ENCODE measurements around the gene SYNC.

The SYNC gene

DNA sequence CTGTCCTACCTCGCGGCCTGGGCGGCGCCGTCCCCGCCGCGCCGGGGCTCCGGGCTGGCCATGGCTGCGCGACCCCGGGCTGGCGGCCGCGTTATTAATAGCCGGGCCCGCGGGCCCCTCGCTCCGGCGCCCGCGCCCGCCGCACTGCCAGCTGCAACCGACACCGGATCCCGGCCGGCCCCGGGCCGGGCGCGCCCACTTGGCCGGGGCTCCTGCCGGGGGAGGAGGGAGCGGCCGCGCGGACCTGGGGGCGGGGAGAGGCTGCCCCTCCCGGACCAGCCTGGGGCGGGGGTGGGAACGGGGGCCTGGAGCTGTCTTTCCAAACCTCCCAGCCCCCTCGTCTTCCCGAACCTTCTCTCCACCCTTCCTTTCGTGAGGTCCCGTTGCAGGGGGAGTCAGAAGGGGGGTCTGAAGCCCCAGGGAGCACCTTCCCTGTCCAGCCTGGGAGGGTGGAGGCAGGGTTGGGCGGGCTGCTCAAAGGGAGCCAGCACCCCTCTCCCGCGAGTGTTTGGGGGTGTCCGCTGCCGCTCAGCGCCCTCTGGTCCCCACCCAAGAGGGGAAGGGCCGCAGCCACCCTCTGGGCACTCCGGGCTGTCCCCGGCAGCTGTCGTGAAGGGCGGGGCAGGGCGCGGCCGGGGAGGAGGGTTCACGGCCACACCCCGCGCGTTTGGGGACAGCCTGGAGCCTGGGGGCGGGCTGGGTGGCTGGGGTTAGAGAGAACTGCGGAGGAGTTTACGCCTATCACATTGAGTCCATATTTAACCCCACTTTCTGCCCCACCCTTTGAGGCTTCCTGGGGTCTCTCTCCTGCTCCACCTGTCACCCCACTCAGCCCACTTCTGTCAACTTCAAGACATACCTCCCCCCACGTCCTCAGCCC, at the start of gene SYNC:
SYNC (minus strand) TSS at position 172 of the 880 bp plus-strand sequence; CDS start at position 62, 110 bp downstream.
- peak in 1 of 2 donors; percentile 8 for DNase-seq (ENCODE audit: low read depth in 2 of 2)

DNA sequence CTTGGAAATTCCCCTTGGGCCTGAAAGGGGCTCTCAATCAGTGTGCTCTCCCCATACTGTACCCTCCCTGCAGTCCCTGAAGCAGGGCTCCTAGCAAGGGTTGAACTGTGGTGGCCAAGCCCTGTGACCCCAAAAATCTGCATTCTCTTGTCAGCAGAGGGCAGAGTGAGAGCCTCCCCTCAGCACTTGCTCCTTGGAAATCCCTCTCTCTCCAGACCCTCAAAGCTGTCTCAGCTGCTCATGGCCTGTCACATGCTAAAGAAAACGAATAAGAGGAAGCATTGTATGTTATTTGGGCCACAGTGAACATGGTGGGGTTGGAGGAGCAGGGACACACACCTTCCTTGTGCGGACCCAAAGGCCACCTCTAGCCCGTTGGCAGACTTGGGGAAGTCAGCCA, 47.2 kb upstream of the SYNC start:
- no peak for DNase-seq (ENCODE audit: low read depth in 2 of 2)

DNA sequence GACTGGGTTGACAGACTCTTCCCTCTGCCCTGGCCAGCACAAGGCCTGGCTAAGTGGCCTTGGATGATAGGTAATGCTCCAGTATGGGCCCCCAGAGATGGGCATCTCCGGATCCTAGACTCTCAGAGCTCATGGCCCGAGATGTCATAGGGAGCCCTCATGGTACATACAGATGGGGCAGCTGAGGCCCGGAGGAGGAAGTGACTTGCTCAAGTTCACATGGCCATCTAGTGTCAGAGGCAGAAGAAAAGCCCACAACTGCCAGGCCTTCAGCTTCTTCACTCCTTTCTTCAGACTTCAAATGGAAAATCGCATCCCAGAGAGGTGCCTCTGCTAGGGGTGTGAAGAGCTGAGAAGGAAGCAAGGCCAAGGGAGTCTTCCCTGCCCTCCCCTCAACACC, 46.8 kb upstream of the SYNC start:
- DNase-seq (ENCODE audit: low read depth in 2 of 2) = no peak

DNA sequence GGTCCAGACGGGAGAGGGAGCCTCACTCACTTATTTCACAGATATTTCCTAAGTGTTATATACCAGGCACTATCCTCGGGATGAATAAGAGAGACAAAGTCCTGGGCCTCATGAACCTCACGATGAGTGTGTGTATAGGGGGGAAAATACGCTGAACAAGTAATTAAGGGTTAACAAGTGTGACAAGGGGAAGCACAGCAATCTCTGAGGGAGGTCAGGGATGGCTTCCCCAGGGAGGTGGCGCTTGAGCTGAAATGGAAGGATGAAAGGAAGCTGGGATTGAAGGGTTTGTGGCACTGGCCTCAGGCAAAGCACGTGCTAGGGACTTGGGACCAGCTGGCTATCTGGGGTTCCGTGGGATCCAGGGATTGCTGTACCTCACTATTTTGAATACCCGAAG, 46.4 kb upstream of the SYNC start:
- no peak for DNase-seq (ENCODE audit: low read depth in 2 of 2)

DNA sequence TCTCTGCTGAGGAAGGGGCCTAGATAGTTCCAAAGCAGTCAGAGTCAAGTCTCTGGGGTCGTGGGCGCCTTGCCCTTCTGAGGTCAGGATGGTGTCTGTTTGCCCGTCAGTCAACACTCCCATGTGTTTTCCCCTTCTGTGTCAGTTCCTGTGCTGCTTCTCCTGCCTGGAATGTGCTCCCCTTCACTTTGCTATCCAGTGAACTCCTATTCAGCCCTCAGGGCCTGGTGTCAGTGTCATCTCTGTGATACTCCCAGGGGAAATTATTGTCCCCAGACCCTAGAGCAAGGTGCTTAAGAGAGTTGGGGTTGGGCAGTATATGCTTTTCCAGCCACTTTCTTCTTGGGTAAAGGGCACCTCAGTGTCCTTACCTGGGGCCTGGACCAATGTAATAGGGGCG, 45.8 kb upstream of the SYNC start:
- DNase-seq (ENCODE audit: low read depth in 2 of 2) = no peak

DNA sequence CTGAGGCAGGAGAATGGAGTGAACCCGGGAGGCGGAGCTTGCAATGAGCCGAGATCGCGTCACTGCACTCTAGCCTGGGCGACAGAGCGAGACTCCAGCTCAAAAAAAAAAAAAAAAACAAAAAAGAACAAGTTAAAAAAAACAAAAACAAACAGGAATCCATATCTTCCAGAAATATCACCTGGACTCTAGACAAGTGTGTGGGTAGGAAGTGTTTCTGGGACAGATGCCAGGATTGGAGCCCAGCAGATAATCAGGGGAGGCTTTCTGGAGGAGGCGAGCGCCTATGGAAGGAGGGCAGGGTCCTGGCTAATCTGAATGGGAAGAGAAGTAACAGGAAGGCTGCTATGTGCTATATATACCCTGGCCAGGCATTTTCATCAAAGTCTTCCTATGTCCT, 43.6 kb upstream of the SYNC start:
- DNase-seq (ENCODE audit: low read depth in 2 of 2) = no peak

DNA sequence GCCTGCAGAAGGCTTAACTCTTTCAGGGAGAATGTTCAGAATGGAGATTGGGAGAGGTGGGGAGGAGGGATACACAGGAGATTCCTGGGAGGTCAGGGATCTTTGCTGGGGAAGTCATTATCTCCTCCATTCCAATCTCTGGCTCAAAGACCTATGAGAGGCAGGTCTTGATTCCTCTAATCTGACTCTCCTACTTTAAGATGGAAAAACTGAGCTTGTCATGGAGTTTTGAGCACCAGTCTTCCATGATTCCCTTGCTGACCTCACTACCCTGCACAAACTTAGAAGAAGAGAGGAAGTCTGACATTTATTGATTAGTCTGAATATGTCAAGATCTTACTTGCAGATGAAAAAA, 41.5 kb upstream of the SYNC start:
- no peak for DNase-seq (ENCODE audit: low read depth in 2 of 2)

DNA sequence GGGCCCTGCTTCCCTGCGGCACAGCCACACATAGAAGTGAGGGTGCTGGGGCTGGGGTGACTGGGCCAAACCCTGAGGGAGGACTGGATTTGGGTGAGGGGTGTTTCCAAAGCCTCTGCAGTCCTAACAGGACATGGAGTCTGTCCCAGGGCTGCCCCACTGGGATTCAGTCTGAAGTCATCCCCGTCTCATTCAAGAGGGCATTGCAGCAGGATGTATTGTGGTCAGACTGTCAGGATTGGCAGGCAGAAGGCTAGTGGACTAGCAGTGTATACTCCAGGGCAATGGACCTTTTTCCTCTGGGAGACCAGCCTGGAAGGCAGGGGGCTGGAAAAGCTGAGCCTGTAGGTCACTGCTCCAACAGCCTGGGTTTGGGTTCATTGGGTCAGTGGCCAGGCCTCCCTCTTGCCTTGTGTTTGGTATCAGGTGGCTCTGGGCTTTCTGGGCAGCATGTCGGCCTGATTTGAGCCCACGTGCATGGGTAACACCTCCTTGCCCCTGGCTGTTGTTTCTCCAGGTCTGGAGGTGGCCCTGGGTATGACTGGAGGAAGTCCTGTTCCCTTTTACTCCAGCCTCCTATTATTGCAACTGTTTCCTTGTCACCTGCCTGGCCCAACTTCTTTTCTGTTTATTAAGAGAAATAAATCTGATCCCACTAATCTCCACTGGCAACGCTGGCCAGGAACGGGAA, 41.0 kb upstream of the SYNC start:
- no peak for DNase-seq (ENCODE audit: low read depth in 2 of 2)

DNA sequence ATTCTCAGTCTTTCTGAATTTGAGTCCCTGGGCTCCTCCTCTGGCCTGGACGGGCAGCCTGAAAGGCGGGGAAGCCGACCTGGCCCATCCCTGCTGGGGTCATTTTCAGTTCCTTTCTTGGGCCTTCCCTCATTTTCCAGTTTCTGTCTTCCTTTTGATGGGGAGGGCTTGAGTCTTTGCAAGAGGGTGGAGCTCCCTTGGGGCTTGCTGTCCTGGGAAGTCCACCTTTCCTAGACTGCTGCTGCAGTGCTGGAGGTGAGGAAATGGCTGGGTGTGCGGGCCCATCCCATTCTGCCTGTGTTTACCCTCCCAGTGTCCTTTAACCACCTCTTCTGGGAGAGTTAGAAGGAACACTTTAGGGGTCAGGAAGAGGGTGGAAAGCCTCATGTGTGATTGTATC, 40.4 kb upstream of the SYNC start:
- DNase-seq (ENCODE audit: low read depth in 2 of 2) = no peak

DNA sequence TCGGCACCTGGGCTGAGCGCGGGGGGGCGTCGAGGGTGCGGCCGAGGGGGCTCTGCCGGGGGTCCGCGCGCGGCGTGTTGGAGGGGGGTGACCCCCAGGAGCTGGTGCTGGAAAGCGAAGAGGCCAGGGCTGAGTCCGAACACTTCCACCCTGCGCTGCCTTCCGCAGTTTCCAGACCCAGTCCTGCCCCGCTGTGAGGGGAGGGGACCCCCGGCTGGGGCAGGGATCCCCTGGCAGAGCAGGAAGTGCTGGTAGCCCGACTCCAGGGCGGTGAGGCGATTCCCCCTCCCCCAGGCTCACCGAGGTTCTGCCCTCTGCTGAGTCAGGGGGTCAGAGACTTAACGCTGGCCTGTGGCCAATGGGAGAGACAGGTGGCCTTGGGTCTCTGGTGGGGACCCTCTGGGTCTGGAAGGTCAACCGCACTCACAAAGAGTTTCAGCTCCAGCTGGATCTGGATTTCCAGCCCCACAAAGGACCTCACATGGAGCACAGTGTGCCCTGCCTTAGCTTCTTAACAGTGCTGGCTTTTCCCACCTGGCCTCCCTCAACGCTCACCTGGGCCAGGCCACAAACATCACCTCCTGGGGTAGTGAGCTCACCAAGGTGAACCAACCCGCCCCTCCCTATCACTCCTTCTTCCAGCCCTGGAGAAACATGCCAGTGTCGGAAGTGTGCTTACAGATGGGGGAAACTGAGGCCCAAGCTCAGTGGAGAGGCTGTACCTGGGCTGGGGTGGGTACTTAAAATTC, 39.8 kb upstream of the SYNC start:
- no peak for DNase-seq (ENCODE audit: low read depth in 2 of 2)

DNA sequence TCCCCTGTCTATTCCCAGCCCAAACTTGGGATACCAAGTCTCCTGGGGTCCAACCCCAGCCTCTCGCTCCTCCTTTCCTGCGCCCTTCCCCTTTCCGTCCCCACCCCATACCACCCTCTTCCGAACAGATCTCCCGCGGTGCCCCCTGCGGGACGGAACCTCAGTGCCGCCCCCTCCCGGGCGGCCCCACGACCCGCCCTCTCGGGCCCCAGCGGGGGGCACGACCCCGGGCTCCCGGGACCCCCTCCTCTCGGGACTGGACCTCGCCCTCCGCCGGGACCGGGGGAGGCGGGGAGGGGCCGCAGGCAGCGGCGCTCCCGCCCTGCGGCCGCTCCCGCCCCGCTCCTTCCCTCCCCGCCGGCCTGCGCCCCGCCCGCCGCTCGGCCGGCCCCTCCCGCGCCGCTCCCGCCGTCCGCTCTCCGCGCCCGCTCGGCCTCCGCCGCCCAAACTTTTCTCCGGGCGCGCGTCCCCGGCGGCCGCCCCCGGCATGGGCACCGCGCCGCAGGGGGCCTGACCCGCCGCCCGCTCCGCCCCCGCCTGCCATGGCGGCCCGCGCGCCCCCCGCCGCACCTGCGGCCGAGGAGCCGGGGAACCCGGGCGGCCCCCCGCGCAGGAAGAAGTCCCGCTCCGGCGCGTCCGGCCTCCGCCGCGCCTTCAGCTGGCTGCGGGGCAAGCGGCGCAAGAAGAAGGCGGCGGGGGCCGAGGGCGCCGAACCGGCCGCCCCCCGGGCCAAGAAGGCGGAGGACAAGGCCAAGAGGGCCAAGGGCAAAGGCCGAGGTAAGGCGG, 39.0 kb upstream of the SYNC start:
- DNase-seq (ENCODE audit: low read depth in 2 of 2) = no peak

DNA sequence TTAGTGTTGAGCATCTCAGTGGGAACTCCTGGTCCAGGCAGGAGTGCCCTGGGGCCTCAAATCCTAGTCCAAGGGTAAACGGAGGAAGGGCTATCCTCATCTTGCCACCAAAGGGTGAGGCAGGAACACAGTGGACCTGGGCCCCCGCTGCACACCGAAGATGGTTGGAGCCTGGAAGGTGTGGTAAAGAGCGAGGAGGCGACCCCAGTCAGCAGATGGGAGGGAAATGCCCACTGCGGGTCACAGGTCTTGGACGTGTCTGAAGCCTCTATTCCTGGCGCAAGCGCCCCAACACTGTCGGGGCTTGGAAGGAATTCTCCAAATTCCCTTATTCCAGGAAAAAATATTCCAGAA, 38.5 kb upstream of the SYNC start:
- DNase-seq (ENCODE audit: low read depth in 2 of 2) = no peak

DNA sequence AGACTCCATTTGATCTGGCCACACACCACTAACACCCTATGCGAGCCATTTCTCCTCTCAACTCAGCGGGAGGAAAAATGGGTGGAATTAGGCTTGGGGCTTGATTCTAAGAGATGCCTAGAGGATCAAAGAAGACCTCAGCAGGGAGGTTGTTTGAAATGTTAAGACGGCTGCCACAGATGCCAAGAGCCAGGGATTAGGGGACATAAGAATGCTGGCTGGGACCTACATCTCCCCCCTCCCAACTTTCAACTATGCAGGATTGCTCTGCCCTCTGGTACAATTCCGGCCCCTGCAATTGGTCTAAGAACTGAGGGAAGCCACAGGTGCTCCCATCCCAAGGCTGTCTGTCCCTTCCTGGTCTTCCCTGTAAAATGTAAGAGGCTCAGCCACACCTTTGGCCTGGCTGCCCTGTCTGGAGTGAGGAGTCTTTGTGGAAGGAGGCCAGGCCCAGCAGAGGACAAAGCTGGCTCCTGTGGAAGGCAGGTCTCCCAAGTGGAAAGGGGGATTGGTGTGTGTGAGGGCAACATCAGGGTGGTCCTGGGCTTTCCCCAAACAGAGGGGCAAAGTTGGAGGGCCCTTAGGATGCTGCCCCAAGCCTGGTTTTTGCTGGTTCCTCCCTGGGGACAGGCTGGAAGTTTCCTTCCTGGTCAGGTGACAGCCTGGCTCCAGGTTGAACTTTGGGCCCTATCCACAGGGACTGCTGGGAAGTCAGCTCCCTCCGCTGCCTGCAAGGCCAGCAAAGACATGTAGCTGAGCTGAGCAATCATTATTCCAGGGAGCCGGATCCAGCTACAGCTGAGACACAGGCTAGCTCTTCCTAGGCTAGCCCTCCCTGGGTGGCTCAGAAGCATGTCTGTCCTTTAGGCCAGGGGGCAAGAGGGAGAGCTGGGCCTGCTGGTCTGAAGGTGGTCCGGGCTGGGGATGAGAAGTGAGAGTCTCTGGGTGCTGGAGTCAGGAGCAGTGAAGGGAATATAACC, 34.5 kb upstream of the SYNC start:
- no peak for DNase-seq (ENCODE audit: low read depth in 2 of 2)

DNA sequence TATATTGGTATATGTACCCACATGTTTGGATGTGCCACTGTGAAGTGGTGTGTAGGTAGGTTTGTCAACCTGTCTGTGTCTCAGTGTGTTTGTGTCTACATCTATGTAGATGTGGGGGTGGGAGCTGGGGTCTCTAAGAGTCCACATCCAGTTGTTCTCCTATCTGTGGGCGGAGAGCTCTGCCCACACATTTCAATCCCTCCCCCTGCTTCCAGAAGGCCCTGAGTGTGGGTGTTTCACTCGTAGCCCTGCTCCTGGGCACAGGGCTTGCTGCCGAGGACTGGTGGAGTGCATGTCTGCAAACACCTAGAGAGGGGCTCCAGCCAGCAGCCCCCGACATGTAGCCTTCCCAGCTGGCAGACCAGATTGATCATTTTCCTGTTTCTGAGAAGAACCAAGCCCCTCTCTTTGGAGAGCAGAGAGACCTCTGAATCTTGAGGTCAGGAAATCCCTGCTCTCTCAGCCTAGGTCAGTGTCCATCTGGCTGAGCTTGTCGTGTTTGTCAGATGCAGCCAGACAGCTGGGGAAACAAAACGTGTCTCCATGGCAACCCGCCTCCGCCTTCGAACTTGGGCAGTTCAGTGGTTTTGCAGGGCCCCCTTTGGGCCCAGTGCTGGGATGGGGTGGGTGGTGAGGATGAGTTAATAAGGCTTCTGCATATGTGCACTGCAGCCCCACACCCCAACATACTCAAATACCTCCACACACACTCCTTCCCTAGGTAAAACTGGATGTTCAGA, 31.2 kb upstream of the SYNC start:
- no peak for DNase-seq (ENCODE audit: low read depth in 2 of 2)

DNA sequence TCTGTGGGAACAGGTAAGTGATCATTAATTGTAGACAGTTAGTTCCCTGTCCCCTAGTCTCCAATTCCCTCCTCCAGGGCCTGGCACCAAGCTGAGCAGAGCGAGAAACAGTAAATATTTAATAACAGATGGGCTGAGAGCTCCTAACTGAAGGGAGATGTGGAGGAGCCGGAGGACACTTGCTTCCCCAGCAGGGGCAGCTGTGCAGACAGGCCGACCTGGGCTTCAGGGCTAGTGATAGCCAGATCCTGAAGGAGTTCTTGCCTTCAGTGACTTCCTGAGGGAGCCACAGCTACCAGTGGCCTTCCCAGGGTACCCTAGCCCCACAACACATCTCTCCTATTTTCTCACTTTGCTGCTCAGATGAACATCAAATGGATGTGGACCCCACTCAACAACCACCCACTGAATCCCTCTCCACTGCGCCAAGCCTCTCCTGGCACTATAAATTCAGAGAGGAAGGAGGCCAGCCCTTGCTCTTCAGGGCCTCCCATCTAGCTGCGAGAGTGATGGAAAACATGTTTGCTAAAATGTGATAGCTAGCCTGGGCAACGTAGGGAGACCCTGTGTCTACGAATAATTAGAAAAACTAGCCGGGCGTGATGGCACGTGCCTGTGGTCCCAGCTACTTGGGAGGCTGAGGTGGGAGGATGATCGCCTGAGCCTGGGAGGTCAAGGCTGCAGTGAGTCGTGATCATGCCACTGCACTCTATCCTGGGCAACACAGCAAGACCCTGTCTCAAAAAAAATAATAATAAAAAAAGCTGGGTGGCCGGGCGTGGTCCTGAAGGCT, 26.9 kb upstream of the SYNC start:
- no peak for DNase-seq (ENCODE audit: low read depth in 2 of 2)

DNA sequence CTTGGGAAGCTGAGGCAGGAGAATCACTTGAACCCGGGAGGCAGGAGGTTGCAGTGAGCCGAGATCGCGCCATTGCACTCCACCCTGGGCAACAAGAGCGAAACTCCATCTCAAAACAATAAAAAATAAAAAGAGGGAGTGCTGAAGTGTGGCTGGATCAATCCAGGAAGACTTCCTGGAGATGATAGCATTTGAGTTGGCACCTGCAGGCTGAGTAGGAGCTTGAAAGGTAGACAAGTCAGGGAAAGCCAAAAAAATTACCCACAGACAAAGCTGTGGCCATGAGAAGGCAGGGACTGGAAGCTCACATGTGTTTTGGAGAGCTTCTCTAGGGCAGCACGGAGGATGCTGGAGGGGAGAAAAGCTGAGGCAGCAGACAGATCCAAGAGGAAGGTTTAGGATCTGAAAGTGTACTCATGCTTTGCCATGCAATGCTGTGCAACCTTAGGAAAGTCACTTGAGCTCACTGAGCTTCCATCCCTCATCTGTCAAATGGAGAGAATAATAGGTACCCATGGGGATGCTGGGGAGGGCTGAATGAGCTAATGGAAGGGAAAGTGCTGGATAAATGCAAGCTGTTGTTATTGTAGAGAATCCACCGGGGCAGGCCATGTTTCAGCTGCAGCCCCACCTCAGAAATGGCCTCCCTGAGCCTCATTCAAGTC, 26.0 kb upstream of the SYNC start:
- DNase-seq (ENCODE audit: low read depth in 2 of 2) = no peak

DNA sequence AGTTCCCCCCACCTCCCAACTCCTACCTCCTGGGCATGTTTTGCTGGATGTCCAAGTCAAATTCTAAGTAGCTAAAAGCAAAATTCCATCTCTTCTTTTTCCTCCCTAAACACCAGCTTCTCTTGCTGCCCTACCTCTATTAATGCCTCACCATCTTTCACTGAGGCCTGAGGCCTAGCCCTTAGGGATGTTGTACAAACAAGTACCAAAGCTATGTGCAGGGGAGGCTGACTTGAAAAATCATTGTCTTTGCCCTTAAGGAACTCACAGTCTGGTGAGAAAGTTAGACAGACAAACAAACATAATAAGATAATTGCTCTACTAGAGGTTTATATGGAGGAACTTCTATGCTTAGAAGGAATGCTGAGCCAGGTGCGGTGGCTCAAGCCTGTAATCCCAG, 25.3 kb upstream of the SYNC start:
- no peak for DNase-seq (ENCODE audit: low read depth in 2 of 2)

DNA sequence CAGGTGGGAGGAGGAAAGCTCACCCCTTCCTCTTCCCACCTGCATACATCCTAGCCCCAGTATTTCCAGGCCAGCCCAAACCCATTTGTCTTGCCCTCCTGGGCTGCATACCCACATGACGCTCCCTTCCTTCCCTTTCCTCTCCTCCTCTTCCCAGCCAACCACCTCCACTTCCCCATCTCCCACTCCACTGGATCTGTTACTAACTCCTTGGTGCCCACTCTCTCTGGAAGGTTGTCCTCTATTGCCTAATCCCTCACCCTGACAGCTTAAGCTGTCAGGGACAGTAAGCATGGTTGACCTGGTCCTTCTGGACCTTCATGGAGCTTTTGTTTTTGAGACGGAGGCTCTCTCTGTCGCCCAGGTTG, 23.0 kb upstream of the SYNC start:
- no peak for DNase-seq (ENCODE audit: low read depth in 2 of 2)

Measured in stimulated activated CD4-positive, alpha-beta T cell treated with anti-CD3 and anti-CD28 coated beads, Interleukin-15, amount 100 ng/mL, for 48 hours (primary cell).